Pancreas (tissue), 10 donors: ENCODE results near the gene HSPB7. TPM values are rescaled to one million over a fixed set of nuclear protein-coding genes. Genes with fewer than 3 reads are reported as not detected.

Experiments
- ATAC-seq, 4 donors: fragments of 200-7000 bp; cut with Tn5 transposase; one replicate each; pipeline versions ENCODE4 v1.8.0 to v1.9.1; 2020; ENCODE audit warnings: mild to moderate bottlenecking in 4 of 4, moderate library complexity in 4 of 4
- DNase-seq, 6 donors: peaks; one replicate each; pipeline ENCODE4 v3.0.0-alpha.2; 2020
- FAIRE-seq: peaks from 2 replicates; lab custom pipeline; 2012; peaks lifted over from hg19 to GRCh38; lab: Jason Lieb, UNC
- H3K27ac ChIP-seq, 4 donors: fragments of 200-600 bp; sonication (generic); 1 replicate in 3 of 4; 2 replicates in 1 of 4; pipeline versions ENCODE4 v1.5.0 to v1.8.0; 2020
- H3K27me3 ChIP-seq, 4 donors: fragments of 200-600 bp; one replicate each; pipeline ENCODE4 v1.8.0; 2021
- H3K36me3 ChIP-seq, 3 donors: fragments of 200-600 bp; sonication (generic) in 1 of 3; one replicate each; pipeline versions ENCODE4 v1.5.0 to v1.8.0; 2020 to 2021
- H3K4me1 ChIP-seq, 3 donors: fragments of 200-600 bp; one replicate each; pipeline ENCODE4 v1.8.0; 2021
- H3K4me3 ChIP-seq, 4 donors: fragments of 200-600 bp; sonication (generic) in 2 of 4; one replicate each; pipeline versions ENCODE4 v1.5.0 to v1.8.0; 2020 to 2021
- H3K9me3 ChIP-seq, 4 donors: fragments of 200-600 bp; one replicate each; pipeline ENCODE4 v1.8.0; 2021
- WGBS, 2 donors: extraction: QIAGEN DNeasy Blood & Tissue Kit; methylation state at CpG; one replicate each; pipeline ENCODE4 v1.1.7; 2013; 5-methylcytosine and 5-hydroxymethylcytosine counted together
- intact Hi-C, 3 donors: fragments of 100-400 bp; cut with DNase I; formaldehyde crosslinking; loops; one replicate each; pipeline versions ENCODE4 v1.11.1 to v1.14.2; 2022
- polyA plus RNA-seq, 2 donors: library from polyadenylated mRNA; stranded (reverse); fragments of 200-250 nt; gene quantifications; one replicate each; pipeline ENCODE4 v1.2.3, GENCODE V29; 2013
- total RNA-seq, 6 donors: library from RNA; stranded (reverse); fragmentation: NEBNext Ultra II Directional in 4 of 6; extraction: Animal tissue kit (Norgen Biotek cat#: 25700) in 4 of 6; gene quantifications; one replicate each; pipeline versions ENCODE4 v1.2.1 to v1.2.4, GENCODE V29; 2021 to 2023
- TF ChIP-seq, protein P1 (sequence below), 4 donors: fragments of 200-600 bp; sonication (generic) in 3 of 4; IDR thresholded peaks; one replicate each; pipeline versions ENCODE4 v1.5.0 to v1.8.0; 2021; ENCODE audit warnings: antibody characterized with exemption in 4 of 4
- donor health status: healthy with polysubstance abuse.
- donor health status: DM: no; HTN: no; CAD: no; lungs with moderate emphysema.
- donor health status: DM: no; HTN: no; CAD: no.
- donor health status: control.
- donor health status: control.
- donor health status: Bipolar disorder and iron deficiency.
- donor health status: DM: yes; HTN: yes; CAD: no.
- donor health status: DM: no; HTN: no; CAD: no.
- donor health status: DM: no; HTN: no; CAD: no.
- donor health status: DM: yes; HTN: yes; CAD: no.

Gene HSPB7
- total and polyA plus RNA-seq, 8 donors: 0.65 to 10.9 (median 2.2) TPM

DNA sequence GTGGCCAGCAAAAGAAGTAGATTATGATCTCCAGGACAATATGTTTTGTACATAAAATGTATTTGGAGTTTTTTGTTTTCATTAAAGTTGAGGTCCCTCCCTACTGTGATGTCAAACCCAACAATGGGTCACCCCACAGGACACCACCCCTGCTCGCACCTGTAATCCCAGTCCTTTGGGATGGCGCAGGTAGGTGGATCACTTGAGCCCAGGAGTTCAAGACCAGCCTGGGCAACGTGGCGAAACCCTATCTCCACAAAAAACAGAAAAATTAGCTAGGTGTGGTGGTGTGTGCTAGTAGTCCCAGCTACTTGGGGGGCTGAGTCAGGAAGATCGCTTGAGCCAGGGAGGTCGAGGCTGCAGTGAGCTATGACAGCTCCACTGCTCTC lies 50.9 kb downstream of the HSPB7 start:
- Histone ChIP-seq H3K4me1 (peaks cover 0 to 7% (median 7%) of the 10 kb centered on the region in 3 donors), H3K4me3 (no peak overlapping the region), H3K36me3 (no peaks in the 10 kb centered on the region), H3K27me3 (no peaks in the 10 kb centered on the region), H3K27ac (peak overlapping the region in 1 of 4 donors; percentile 33), H3K9me3 (no peaks in the 10 kb centered on the region)
- DNase-seq (no peak), ATAC-seq (no peak), FAIRE-seq (no peak)
- intact Hi-C loops: no loop called here
- 97 to 98% methylated on average over 6 of the region's 6 CpGs for WGBS, 2 donors
- TF ChIP-seq, protein P1, sequence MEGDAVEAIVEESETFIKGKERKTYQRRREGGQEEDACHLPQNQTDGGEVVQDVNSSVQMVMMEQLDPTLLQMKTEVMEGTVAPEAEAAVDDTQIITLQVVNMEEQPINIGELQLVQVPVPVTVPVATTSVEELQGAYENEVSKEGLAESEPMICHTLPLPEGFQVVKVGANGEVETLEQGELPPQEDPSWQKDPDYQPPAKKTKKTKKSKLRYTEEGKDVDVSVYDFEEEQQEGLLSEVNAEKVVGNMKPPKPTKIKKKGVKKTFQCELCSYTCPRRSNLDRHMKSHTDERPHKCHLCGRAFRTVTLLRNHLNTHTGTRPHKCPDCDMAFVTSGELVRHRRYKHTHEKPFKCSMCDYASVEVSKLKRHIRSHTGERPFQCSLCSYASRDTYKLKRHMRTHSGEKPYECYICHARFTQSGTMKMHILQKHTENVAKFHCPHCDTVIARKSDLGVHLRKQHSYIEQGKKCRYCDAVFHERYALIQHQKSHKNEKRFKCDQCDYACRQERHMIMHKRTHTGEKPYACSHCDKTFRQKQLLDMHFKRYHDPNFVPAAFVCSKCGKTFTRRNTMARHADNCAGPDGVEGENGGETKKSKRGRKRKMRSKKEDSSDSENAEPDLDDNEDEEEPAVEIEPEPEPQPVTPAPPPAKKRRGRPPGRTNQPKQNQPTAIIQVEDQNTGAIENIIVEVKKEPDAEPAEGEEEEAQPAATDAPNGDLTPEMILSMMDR (IDR thresholded peaks at IDR 0.05): no peak

DNA sequence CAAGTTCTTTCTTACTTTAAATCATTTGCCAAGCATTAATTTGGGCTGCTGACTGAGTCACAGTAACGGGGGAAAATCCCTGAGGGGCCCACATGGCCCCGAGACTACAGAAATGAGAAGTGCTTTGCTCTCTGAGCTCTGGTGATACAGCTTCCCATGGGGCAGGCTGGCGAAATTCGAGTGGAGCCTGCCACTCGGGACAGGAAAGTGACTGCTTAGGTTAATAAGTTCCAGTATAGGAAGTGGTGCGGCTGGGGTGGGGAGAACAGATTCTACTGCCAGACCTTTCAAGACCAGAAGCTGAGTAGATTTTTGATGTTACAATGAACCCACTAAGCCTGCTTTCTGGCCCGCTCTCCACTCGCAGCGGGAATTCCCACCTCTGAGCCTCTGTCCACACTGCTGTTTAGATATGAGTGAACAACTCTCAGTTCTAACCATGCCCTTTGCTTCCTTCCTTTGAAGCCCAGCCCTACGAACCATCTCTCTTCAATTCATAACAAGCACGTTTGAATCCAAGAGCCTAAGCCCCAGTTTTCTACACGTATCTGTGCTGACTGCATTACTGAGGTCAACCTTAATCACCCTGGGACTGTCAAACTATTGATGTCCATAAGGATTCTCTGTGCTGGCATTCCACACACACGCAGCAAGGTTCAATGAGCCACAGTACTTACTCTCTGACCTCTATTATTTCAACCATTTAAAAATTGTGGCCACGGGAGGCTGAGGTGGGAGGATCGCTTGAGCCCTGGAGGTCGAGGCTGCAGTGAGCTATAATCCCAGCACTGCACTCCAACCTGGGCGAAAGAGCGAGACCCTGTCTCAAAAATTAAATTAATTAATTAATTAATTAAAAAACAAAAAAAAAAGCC lies 51.5 kb downstream of the HSPB7 start:
- FAIRE-seq (no peak), DNase-seq (no peak), ATAC-seq (peak in 3 of 4 donors; percentile 63 to 69 (median 67))
- WGBS, 2 donors: 67% methylated on average over 18 of the region's 18 CpGs
- Histone ChIP-seq H3K36me3 (no peaks in the 10 kb centered on the region), H3K9me3 (no peaks in the 10 kb centered on the region), H3K27ac (peak overlapping the region in 3 of 4 donors; percentile 33 to 47 (median 33)), H3K4me3 (no peak overlapping the region), H3K27me3 (no peaks in the 10 kb centered on the region), H3K4me1 (peaks cover 0 to 7% (median 7%) of the 10 kb centered on the region in 3 donors)
- intact Hi-C loops: no loop called here
- TF ChIP-seq, protein P1 (IDR thresholded peaks at IDR 0.05): no peak

DNA sequence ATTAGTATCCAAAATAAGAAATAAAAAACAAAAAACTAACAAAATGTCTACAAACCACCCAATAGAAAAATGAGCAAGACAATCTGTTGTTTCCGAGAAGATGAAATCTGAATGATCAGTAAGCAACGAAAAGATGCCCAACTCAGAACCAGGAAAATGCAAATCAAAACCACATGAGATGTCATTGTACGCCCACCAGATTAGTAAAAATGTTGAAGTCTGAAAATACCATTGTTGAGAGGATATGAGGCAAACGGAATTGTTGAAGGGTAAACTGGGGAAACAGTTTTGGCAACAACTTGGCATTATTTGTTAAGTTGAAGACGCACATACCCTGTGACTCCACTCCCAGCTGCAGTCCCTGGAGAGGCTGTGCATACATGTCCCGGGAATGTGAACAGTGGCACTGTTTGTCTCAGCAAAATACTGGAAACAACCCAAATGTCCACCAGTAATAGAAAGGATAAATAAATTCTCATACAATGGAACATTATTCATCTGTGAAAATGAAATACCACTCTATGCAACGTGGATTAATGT lies 52.5 kb downstream of the HSPB7 start:
- Histone ChIP-seq H3K4me1 (peaks cover 0 to 7% (median 7%) of the 10 kb centered on the region in 3 donors), H3K9me3 (no peaks in the 10 kb centered on the region), H3K27ac (no peak overlapping the region), H3K36me3 (no peaks in the 10 kb centered on the region), H3K4me3 (no peak overlapping the region), H3K27me3 (no peaks in the 10 kb centered on the region)
- intact Hi-C loops: no loop called here
- WGBS, 2 donors: 51 to 53% methylated on average over 7 of the region's 7 CpGs
- ATAC-seq (peak in 3 of 4 donors; percentile 33 to 58 (median 51)), DNase-seq (no peak), FAIRE-seq (no peak)
- TF ChIP-seq, protein P1 (IDR thresholded peaks at IDR 0.05): no peak

Other genes with a start within 250 kb of the HSPB7 start
- under 1 TPM; 0.35 to 0.87 (median 0.61) TPM for gene UQCRHL, start 210.4 kb downstream of the HSPB7 start, total RNA-seq
- gene UQCRHL, start 210.4 kb downstream of the HSPB7 start, polyA plus RNA-seq: 1 to 10 TPM; 1.3 to 1.5 TPM
- 10 to 100 TPM; 23.9 to 38.2 (median 27.5) TPM for gene SPEN, start 170.3 kb downstream of the HSPB7 start, total RNA-seq
- 10 to 100 TPM; 16.2 to 18.6 TPM for gene SPEN, start 170.3 kb downstream of the HSPB7 start, polyA plus RNA-seq
- 10 to 100 TPM; 16.2 to 24.3 (median 16.7) TPM for gene ZBTB17, start 41.9 kb downstream of the HSPB7 start, total RNA-seq
- 100 to 1,000 TPM in 1 of 2 donors, 10 to 100 TPM in 1; 90.5 to 106 TPM for gene ZBTB17, start 41.9 kb downstream of the HSPB7 start, polyA plus RNA-seq
- not detected for gene SRARP, start 13.8 kb downstream of the HSPB7 start, total RNA-seq
- gene SRARP, start 13.8 kb downstream of the HSPB7 start, polyA plus RNA-seq: not detected
- gene CLCNKA, start 4.0 kb upstream of the HSPB7 start, total RNA-seq: 1 to 10 TPM in 3 of 6 donors, under 1 TPM in 3; 0.67 to 2.9 (median 1.2) TPM
- gene CLCNKA, start 4.0 kb upstream of the HSPB7 start, polyA plus RNA-seq: 1 to 10 TPM; 5.4 to 9.3 TPM
- gene CLCNKB, start 25.7 kb upstream of the HSPB7 start, total RNA-seq: 1 to 10 TPM in 1 of 6 donors, under 1 TPM in 5; 0.54 to 1.6 (median 0.74) TPM
- gene CLCNKB, start 25.7 kb upstream of the HSPB7 start, polyA plus RNA-seq: 1 to 10 TPM; 1.5 to 1.7 TPM
- gene FAM131C, start 55.6 kb upstream of the HSPB7 start, total RNA-seq: 1 to 10 TPM in 3 of 6 donors, under 1 TPM in 3; 0.31 to 1.9 (median 1.2) TPM
- gene FAM131C, start 55.6 kb upstream of the HSPB7 start, polyA plus RNA-seq: 10 to 100 TPM in 1 of 2 donors, 1 to 10 TPM in 1; 5.9 to 13.5 TPM
- gene EPHA2, start 138.0 kb upstream of the HSPB7 start, total RNA-seq: 10 to 100 TPM in 3 of 6 donors, 1 to 10 TPM in 3; 6.5 to 11.8 (median 10.1) TPM
- 10 to 100 TPM; 13.8 to 17.1 TPM for gene EPHA2, start 138.0 kb upstream of the HSPB7 start, polyA plus RNA-seq
- 10 to 100 TPM in 2 of 6 donors, 1 to 10 TPM in 4; 5.0 to 10.7 (median 7.9) TPM for gene ARHGEF19, start 194.6 kb upstream of the HSPB7 start, total RNA-seq
- 10 to 100 TPM; 15.6 to 17.1 TPM for gene ARHGEF19, start 194.6 kb upstream of the HSPB7 start, polyA plus RNA-seq
- 1 to 10 TPM; 3.3 to 9.1 (median 4.0) TPM for gene CPLANE2, start 219.1 kb upstream of the HSPB7 start, total RNA-seq
- gene CPLANE2, start 219.1 kb upstream of the HSPB7 start, polyA plus RNA-seq: 1 to 10 TPM; 2.2 to 4.0 TPM